Heart left ventricle (tissue), 13 donors: Measurements from ENCODE around the gene SERPINA12.

Experiments
- POLR2A ChIP-seq, 2 donors: fragments of 450-650 bp; IDR thresholded peaks; one replicate each; pipeline ENCODE4 v1.6.1; 2017; ENCODE audit warnings: antibody characterized with exemption in 2 of 2, mild to moderate bottlenecking in 2 of 2, moderate library complexity in 2 of 2
- TF ChIP-seq, protein P1 (sequence below), 12 donors: fragments of 200-600 bp; sonication (generic) in 4 of 12; IDR thresholded peaks; one replicate each; pipeline versions ENCODE4 v1.5.0 to v1.8.0; 2018 to 2022; ENCODE audit warnings: antibody characterized with exemption in 12 of 12, mild to moderate bottlenecking in 5 of 12
- donor health status: ischemic (EF 13 %, LVEDD 7.1; RV severe dilation, severe dysfunction).
- donor health status: DM: no; HTN: yes; CAD: no.
- donor health status: DM: no; HTN: no; CAD: no.
- donor health status: ischemic (EF 25% LVEDD 6.9; RV normal size, moderate dysfunction).
- donor health status: ischemic (EF 25% LVEDD 5.7; RV mildly dilated, moderate dysfunction).
- donor health status: ischemic (EF 35%, LVEDD 5.7; RV mildly dilated, moderate dysfunction).
- donor health status: nonischemic (EF 11% LVEDD 7.7; RV severe dilation, severe dysfunction).
- donor health status: DM: yes; HTN: yes; CAD: no.
- donor health status: PGD.
- donor health status: ischemic (EF 29% LVEDD 5.4; RV normal size, mild dysfunction).
- donor health status: nonischemic (EF 23%, LVEDD 6.1; RV moderate dilation, normal function).

DNA sequence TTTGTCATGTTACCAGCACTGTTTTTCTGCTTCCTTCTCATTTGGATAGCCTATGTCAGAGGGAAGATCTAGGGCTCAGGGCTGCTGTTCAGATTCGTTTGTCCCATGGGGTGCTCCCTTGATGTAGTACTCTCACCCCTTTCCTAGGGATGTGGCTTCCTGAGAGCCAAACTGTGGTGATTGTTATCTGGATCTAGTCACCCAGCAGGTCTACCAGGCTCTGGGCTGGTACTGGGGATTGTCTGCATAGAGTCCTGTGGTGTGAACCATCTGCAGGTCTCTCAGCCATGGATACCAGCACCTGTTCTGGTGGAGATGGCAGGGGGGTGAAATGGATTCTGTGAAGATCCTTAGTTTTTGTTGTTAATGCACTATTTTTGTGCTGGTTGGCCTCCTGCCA lies 51.2 kb downstream of the SERPINA12 start:
- no peak for TF ChIP-seq POLR2A (IDR thresholded peaks at IDR 0.05)
- TF ChIP-seq, protein P1, sequence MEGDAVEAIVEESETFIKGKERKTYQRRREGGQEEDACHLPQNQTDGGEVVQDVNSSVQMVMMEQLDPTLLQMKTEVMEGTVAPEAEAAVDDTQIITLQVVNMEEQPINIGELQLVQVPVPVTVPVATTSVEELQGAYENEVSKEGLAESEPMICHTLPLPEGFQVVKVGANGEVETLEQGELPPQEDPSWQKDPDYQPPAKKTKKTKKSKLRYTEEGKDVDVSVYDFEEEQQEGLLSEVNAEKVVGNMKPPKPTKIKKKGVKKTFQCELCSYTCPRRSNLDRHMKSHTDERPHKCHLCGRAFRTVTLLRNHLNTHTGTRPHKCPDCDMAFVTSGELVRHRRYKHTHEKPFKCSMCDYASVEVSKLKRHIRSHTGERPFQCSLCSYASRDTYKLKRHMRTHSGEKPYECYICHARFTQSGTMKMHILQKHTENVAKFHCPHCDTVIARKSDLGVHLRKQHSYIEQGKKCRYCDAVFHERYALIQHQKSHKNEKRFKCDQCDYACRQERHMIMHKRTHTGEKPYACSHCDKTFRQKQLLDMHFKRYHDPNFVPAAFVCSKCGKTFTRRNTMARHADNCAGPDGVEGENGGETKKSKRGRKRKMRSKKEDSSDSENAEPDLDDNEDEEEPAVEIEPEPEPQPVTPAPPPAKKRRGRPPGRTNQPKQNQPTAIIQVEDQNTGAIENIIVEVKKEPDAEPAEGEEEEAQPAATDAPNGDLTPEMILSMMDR (IDR thresholded peaks at IDR 0.05) = no peak
